Germinal center (tissue), 1 donor: ENCODE measurements around the gene VNN1.
"Not testable (repeated sequence)": the region's sequence is repeated elsewhere in the genome, so short reads cannot be mapped to it uniquely, and the experiment has no call there.

ENCODE experiments used
- DNase-seq: peaks from one replicate; pipeline ENCODE4 v3.0.0; 2012; ENCODE audit warnings: mixed read lengths, low spot score

The VNN1 gene

DNA sequence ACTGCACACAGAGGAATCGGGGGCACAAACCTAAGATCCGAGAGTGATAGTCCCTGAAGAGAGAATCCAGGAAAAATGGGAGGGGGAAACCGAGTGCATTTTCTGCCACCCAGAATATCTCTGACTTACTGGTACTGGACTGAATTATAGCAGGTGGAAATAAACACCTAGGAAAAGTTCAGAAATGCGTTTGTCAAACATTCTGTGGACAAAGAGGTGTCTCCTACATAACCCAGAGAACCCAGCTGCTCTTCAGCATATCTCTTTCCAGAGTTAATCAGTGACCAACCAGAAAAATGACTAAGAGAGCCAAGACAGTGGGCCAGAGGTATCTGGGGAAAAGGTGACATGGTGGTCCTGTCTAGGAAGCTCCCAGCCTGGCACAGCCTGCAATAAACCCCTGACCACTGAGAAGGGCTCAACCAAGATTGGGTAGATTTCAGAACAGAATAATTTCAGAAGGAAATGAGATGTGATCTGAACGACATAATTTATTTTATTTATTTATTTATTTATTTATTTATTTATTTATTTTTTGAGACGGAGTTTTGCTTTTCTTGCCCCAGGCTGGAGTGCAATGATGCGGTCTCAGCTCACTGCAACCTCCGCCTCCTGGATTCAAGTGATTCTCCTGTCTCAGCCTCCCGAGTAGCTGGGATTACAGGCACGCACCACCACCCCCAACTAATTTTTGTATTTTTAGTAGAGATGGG is 6.0 kb upstream of the VNN1 start:
- no peak for DNase-seq

DNA sequence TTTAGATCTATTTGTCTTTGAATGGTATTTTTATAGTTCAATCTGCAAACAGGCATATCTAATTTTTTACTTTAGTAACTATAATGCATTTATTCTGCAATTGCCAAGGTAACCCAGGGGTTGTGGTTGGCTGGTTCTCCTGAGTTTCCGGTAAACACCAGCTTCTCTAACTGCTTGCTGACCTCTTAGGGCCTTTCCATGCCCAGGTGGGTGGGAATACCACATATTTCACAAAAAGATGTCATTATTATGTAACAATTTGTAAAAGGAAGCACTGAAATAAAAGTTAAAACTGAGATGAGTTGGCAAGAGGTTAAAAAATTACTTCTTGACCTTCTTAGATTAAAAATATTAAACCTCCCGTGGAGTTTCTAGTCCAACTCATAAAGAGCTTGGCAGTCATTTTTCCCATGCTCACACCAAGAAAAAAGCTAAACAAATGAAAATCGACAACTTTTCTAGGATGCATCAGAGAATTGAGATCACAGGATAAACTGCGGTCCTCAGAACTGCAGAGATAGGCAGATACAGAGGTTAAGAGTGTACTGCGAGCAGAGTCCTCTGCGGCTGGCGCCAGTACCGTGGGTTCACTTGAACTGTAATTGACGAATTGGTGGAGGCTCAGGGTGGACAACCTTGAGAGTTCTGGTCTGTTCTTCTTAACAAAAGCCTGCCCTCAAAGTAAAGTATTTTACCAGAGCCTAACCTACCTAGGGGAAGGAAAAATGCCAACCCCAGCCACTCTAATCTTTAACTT is 2.2 kb upstream of the VNN1 start:
- no peak for DNase-seq

GRCh38 chr6:132715204-132715603 is 1.3 kb upstream of the VNN1 start:
- no peak for DNase-seq

- DNase-seq: no peak
These were observed 305 bp upstream of the VNN1 start for GRCh38 chr6:132714160-132714559.

GRCh38 chr6:132712366-132712765 is 1.5 kb downstream of the VNN1 start:
- DNase-seq: no peak

- no peak for DNase-seq
These were observed 5.1 kb downstream of the VNN1 start for GRCh38 chr6:132708771-132709170.

- DNase-seq: no peak
These were observed 5.9 kb downstream of the VNN1 start for GRCh38 chr6:132708002-132708401.

GRCh38 chr6:132706756-132707155 is 7.1 kb downstream of the VNN1 start:
- not testable (repeated sequence) for DNase-seq

- no peak for DNase-seq
These were observed 9.9 kb downstream of the VNN1 start for GRCh38 chr6:132703936-132704335.

GRCh38 chr6:132698608-132699007 is 15.2 kb downstream of the VNN1 start:
- DNase-seq: no peak

- DNase-seq: no peak
These were observed 18.1 kb downstream of the VNN1 start for GRCh38 chr6:132695773-132696172.

GRCh38 chr6:132693478-132693877 is 20.4 kb downstream of the VNN1 start:
- no peak for DNase-seq

DNA sequence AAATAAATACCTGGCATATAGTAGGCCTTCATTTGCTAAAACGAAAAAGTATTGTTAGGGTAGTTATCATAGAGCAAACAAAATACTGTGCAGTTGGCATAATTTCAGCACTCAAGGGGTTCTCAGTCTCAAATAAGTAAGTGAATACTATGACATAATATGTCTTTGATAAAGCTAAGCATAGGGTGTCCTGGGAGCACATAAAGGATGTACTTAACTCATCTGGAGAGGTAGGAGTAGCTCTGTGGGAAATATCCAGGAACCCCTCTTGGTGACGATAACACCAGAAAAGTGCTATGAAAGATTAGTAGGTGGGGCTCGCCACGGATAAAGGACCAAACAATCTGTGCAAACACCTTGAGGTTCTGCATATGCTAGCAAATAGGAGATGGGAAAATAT is 23.2 kb downstream of the VNN1 start:
- DNase-seq: no peak

DNA sequence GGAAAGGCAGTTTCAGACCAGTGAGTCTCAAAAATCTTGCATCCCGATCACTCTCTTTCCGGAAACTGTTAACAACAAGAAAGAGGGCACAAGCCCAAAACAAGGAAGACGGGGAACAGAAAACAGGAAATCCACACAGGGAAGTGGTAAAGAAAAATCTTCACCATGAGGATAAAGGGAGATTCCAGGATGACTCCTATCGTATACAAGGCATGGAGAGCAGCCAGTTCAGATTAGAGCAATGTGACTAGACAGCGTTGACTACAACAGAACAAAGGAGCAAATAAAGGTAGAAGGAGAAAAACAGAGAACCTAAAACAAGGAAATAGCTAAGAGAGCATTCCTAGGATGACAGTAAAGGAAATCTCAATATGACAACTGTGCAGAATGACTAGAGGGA is 26.5 kb downstream of the VNN1 start:
- no peak for DNase-seq

DNA sequence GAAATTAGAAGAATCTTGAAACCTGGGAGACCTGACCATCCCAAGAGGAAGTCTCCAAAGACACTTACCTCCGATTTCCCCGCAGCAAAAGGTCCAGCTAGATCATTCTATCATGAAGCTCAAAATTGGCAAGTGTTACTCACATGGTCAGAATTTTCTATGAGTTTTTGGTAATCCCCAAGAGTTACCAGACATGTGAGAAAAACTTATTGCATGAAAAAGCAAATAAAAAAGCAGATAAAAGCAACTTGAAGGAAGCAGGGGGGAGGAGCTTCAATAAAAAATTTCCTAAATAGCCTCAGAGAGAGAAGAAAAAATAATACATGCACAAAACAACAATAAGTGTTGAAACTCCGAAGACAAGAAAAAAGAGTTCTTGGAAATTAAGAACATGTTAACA is 27.3 kb downstream of the VNN1 start:
- no peak for DNase-seq

DNA sequence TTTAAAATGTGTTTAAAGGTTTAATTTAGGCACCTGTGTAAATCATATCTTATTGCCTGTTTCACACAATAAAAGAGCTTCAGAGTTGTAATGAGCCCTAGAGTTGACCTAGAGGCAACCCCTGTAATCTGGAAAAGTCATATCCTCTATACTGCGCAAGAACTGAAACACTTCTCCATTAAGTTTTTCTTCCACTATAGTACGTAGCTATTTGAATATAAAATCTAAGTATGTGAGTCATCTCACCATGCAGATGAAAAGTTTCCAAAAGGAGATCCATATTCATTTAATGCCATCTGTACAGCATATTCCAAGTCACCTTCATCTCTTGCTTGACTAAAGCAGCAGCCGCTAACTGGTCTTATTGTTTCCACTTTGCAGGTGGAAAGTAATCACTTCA is 28.8 kb downstream of the VNN1 start:
- DNase-seq: no peak

GRCh38 chr6:132684272-132684671 is 29.6 kb downstream of the VNN1 start:
- DNase-seq: no peak

GRCh38 chr6:132683543-132683942 is 30.3 kb downstream of the VNN1 start:
- DNase-seq: no peak

DNA sequence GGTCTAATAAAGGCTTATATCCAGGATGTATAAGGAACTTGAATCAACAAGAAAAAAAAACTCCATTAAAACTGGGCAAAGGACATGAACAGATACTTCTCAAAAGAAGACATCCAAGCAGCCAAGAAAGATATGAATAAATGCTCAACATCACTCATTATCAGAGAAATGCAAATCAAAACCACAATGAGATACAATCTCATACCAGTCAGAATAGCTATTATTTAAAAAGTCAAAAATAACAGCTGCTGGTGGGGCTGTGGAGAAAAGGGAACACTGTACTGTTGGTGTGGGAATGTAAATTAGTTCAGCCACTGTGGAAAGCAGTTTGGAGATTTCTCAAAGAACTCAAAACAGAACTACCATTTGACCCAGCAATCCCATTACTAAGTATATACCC is 34.8 kb downstream of the VNN1 start:
- not testable (repeated sequence) for DNase-seq

GRCh38 chr6:132675749-132676148 is 38.1 kb downstream of the VNN1 start:
- DNase-seq: no peak

DNA sequence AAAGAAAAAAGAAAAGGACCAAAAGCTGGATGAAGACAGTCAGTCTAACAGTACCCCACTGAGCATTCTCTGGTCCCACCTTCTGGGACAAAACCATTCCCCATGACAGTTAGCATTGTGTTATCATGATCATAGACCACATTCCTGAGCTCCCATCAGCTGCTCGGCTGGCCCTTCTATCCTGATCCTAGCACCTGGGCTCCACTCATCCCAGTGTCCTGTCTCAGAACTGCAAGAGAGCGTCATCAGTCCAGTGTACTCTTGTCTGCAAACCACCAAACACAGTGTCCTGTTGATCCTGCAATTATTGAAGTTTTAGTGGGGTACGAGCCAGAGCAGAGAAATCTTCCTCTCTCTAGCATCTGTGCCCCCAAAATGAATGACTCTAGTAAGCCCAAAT is 38.9 kb downstream of the VNN1 start:
- DNase-seq: no peak

DNA sequence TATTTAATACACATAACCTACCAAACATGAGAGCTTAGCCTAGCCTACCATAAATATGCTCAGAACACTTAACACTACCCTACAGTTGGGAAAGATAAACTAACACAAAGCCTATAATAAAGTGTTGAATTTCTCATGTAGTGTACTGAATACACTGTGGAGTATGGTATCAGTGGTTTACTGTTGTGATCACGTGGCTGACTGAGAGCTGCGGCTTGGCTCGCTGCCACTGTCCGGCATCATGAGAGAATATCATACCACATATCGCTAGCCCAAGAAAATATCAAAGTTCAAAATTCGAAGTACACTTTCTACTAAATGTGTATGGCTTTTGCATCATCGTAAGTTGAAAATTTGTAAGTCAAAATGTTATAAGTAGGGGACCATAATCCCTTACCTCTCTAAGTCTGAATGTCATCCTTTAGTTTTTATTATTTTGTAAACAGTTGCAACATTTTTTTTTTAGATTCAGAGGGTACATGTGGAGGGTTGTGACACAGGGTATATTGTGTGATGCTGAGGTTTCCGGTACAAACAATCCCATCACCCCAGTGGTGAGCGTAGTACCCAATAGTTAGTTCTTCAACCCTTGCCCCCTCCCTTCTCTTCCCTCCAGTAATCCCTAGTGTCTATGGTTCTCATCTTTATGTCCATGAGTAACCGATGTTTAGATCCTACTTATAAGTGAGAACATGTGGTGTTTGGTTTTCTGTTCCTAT is 40.3 kb downstream of the VNN1 start:
- DNase-seq: no peak

- no peak for DNase-seq
These were observed 42.6 kb downstream of the VNN1 start for GRCh38 chr6:132671295-132671694.
